ENCODE results near the gene VEZT.

VEZT gene

DNA sequence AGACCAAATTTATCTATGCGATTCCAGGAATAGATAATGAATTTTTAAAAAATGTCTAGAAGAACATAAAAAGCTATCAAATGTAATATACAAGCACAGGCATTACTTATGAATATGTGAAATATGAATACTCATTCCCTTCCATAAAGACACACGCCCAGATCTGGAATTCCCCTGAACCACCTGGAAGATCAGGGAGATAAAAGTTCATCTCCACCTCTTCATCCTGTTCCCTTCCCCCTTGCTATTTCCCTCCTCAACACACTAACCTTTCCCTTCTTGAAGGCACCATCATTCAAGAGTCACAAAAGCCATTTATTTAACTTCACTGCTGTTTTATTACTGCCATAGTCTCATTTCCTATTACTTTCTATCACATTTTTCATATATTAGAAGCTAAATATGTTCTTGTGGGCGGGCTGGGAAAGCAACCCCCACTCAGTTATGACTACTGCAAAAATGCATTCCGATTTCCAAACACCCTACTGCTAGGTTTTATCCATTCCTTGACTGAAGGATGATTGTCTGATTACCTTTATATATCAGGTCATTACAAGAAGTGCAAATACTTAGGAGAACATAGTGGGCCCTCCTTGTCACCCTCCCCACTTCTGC, 16.4 kb upstream of the VEZT start:
- no peak for DNase-seq

GRCh38 chr12:95202691-95203486, 14.7 kb upstream of the VEZT start:
- DNase-seq, result no peak

DNA sequence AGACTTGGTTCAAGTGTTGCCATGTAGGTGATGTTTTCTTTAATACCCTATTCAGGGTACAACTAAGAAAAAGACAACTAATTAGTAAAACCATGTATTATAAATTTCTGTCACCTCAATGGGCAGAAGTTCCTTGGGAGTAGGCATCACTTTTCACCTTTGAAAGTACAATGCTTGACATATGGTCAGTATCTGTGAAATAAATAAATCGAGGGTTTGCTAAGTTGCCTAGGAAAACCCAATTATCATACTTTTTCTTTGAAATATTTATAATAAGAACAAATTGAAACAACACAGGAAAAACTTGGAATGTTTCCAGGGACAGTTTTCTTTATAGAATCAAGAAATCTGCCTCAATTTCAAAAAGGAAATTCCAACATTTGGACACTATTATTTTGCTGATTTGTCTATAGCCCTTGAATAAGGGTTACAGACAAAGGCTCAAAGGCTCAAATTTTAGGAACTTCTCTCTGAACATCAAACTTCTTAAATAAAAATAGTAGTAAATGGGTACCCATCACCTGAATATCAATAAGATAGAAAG, 14.0 kb upstream of the VEZT start:
- no peak for DNase-seq

DNA sequence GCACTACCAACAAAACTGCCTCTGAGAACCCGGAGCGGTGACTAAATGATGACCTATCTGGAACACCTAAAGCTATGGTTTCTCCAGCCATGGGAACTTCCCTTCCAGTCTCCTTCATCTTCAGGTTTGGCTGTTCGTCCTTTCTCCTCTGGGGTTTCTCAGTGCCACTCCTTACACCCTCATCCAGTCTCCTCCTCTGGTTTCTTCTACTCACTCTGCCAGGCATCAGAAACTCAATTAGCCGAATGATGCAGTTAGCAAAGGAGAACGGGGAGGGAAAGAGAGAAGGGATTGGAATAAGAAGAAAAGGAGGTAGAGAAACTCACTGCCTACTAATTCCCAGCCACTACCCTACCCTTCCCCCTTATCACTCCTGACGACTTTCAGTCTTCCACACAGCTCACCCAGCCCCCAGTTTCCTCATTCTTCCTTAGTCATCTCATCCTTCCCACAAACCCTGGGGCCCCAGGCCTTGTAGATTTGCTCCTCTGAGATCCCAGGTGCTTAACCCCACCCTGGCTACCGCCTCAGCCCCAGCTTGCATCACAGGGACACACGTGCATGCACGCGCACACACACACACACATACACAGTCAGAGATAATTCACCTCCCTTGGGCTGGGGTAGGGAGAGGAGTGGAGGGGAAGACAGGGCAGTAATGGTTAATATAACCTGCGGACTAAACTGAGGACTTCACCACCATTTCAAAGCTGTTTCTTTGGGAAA, 13.3 kb upstream of the VEZT start:
- DNase-seq, result no peak

DNA sequence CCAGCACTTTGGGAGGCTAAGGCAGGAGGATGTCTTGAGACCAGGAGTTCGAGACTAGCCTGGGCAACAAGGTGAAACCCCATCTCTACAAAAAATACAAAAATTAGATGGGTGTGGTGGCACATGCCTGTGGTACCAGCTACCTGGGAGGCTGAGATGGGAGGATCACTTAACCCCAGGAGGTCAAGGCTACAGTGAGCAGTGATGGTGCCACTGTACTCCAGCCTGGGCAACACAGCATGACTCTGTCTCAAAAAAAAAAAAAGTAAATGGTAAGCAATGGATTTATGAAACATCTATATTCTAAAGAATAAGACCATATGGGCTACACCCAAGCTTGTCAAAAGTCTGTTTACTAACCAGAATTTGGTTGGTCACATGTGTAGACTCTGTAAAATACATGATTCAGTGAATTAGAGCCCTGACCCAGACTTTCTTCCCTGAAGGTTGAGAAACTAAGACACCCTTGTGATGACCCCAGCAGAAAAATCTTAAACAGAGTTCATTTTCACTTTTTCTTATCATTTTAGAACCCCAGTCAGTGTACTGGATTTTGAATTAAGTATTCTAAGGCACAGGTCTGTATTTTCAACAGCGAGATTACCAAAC, 12.5 kb upstream of the VEZT start:
- no peak for DNase-seq

DNA sequence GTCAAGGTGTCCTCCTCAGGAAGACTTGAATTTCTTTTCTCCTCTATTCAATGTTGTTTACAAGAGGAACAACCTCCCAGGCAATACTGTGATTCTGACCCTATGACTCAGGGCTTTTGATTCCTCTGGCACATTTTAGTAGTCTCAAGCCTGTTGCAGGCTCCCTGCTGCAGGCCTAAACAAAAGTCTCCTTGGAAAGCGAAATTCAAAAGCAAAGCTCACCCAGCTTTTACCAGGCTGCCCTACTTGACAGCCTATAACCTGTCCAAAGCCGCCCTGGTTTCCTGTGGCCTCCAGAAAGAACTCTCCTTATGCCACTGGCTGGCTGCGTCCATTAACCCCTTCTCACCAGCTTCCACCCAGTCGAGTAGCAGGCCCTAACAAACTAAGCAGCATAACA, 11.9 kb upstream of the VEZT start:
- no peak for DNase-seq

DNA sequence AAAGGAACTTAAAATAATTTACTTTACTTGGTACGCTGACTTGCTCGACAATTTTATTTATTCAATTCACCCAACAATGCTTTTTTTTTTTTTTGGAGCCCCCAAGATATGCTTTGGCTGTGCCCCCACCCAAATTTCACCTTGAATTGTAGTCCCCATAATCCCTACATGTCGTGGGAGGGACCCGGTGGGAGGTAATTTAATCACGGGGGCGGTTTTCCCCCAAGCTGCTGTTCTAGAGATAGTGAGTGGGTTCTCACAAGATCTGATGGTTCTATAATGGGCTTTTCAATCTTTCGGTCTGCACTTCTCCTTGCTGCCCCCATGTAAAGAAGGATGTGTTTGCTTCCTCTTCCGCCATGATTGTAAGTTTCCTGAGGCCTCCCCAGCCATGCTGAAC, 10.7 kb upstream of the VEZT start:
- no peak for DNase-seq

GRCh38 chr12:95207407-95207806, 10.2 kb upstream of the VEZT start:
- DNase-seq, result no peak

DNA sequence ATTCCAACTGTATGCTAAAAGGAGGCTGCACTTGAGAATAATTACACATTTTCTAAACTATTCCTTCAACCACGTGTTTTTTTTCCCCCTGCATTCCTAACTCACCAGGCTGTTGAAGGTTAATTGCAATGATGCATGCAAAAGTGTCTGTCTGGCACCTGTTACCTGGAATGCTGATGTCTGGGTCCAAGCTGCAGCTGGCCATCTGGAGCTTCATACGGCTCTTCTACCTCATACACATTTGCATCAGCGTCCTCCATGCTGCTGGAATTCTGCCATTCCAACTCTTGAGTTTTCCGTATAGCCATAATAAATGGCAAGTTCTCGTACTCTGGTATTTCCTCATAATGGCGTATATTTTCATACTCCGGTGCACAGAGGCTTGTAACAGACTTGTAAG, 8.9 kb upstream of the VEZT start:
- no peak for DNase-seq

DNA sequence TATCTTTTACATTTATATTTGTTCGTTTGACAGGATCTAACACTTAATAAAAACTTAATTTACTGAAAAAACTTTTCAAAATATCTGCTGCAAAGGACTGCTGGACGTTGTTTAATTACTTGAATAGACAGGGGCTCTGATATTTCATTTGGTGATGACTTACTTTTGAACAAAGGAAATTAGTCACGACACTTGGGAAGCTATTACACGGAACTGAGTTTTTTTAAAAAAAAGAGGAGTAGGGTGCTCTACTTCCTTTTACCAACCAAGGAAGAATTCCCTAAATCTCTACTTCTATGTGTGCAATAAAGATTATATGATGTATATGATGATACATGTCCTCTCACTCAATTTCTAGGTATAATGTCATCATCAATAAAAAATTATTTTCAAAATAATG, 5.0 kb upstream of the VEZT start:
- no peak for DNase-seq

DNA sequence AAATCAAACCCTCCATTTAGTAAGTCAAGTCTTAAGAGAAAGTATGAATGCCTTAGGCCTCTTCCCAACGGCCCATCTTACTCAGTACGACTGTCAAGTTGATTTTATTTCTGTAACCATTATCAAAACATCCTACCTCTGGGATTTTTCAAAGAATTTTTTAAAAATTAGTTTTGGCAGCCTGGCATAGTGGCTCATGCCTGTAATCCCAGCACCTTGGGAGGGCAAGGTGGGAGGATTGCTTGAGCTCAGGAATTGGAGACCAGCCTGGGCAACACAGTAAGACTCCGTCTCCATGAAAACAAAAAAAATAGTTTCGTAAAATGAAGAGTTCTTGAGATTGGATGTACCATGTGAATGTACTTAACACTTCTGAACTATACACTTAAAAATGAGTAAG, 4.5 kb upstream of the VEZT start:
- no peak for DNase-seq

- no peak for DNase-seq
Measured at GRCh38 chr12:95213928-95214327, 3.7 kb upstream of the VEZT start.

DNA sequence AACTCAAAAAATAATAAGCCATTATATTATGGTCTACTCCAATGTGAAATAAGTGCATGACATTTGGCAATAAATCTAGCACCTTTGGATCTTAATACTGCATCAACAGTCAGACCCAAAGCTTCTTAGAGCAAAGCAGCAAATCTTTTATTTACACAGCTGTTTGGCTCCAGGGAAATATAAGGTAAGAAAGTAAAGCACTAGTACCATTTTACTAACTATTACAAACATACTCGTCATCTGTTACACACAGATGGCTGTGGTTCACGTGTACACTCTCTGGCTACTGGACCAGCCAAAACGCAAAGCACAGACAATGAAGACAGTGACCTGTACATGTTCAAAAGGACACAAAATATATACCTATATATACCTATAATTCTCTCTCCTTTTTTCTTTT, 3.1 kb upstream of the VEZT start:
- no peak for DNase-seq

DNA sequence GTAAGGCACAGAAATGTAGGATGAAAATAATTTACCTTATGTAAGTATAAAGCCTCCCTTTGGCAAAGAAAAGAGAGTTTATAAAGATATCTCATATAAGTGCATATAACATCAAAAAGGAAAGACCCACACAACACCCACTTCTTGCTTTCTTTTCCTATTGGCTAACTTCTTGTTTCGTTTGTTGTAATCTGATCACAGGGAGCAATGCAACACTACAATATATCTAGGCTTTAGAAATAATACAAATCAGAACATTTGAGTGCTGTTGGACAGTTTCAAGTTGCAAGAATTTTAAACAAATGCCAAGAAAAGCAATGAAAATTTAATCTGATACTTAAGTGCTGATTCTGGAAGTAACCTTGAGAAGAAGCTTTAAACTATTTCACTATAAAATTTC, 1.7 kb upstream of the VEZT start:
- DNase-seq, result no peak

- DNase-seq, result no peak
Measured at GRCh38 chr12:95216711-95217376, 763 bp upstream of the VEZT start.

DNA sequence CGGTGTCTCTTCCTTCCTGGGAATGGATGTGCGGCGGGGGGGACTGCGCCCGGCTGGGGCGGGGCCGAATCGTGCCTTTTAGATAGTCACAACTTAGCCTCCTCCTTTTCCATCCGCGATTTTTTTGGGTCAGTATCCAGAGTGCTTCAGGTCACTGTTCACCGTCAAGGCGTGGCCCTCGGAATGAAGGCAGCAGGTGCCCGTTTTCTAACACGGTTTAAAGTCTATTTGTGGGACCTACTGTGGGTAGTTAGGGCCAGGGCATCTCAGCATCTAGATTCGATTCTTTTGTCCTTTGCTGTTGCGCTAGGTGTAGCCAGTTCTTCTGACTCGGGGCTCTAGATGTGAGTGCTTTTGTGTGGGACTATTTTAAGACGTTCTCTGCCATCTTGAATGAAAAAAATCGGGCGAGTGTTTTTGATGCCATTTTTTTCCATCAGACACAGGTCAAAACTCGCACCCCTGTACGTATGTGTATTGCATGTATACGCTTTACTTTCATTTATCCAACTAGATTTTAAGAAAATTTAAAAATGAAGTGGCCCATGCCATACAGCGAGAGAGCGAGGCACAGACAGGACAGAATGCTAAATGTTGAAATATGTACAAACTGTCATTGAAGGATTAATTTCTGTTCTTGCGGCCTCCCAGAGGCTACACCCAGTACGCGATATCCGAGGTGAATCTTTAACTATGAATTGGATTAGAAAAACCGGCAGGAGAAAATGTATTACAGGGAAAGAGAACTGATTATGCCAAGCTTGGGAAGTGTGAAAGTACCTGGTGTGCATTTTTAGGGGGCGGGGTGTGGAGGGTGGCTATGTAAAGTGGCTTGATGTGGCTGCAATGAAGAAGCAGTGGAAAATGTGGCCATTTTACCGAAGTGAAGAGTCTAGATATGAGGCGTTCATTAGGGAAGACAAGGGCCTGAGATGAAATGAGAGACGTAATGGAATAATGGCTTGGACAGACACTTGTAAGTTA, 835 bp downstream of the VEZT start:
- peak; percentile 30 to 53 for DNase-seq

DNA sequence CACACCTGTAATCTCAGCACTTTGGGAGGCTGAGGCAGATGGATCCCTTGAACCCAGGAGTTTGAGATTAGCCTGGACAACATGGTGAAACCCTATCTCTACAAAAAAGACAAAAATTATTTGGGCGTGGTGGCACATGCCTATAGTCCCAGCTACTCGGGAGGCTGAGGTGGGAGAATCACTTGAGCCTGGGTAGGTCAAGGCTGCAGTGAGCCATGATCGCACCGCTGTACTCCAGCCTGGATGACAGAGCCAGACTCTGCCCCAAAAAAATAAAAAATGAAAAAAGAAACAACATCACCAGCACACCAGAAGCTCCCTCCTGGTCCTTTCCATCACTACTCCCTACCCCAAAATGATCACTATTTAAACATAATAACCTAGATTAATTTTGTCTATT, 2.6 kb downstream of the VEZT start:
- no peak for DNase-seq

DNA sequence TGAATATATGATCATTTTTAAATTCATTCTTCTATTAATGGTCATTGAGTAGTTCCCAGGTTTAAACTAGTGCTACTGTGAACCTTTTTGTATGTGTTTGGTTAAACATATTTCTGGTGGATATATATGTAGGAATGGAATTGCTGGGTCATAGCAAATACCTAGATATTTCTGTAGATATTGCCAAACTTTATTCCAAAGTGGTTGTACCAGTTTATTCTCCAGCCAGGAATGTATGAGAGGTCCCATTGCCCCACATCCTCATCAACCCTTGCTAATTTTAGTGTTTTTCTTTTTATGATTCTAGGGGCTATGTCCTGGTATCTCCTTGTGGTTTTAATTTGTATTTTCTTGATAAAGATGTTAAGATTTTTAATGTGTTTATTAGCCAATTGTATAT, 3.1 kb downstream of the VEZT start:
- DNase-seq, result no peak

- peak in 1 of 2 donors; percentile 4 for DNase-seq
Measured at GRCh38 chr12:95224202-95225170, 6.9 kb downstream of the VEZT start.

DNA sequence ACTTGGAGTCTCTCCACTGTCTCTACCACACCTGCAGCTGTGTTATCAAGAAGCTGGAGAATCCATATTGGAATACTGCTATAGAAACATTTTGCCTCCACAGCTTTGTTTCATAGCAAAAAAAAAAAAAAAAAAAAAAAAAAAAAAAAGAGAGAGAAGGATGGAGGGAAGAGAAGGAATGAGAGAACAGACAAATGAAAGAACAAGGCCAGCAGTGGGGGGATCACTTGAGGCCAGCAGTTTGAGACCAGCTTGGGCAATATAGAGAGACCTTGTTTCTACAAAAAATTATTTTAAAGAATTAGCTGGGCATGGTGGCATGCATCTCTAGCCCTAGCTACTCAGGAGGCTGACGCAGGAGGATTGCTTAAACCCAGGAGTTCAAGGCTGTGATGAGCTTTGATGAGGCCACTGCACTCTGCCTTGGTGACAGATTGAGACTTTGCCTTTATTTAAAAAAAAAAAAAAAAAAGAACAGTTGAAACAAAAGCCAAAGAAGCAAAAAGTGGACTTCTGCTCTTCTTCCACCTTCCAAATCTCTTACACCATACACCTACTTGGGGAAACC, 8.1 kb downstream of the VEZT start:
- no peak for DNase-seq

Data from activated CD4-positive, alpha-beta T cell treated with anti-CD3 and anti-CD28 coated beads for 4 hours (primary cell).